Right lobe of liver (tissue), 4 donors: ENCODE data around the gene GRN.
"Not testable (repeated sequence)": the region's sequence is repeated elsewhere in the genome, so short reads cannot be mapped to it uniquely, and the experiment has no call there.

Experiments used
- POLR2A ChIP-seq: fragments of 450-650 bp; IDR thresholded peaks from one replicate; pipeline ENCODE4 v1.6.1; 2017; ENCODE audit warnings: antibody characterized with exemption, mild to moderate bottlenecking
- TF ChIP-seq, protein P1 (sequence below), 4 donors: fragments of 200-600 bp in 3 of 4; fragments of 450-650 bp in 1 of 4; IDR thresholded peaks; one replicate each; pipeline versions ENCODE4 v1.5.1 to v1.8.0; 2016 to 2022; ENCODE audit warnings: antibody characterized with exemption in 4 of 4, mild to moderate bottlenecking in 2 of 4
- donor health status: DM: no; HTN: no; CAD: no.
- donor health status: DM: no; HTN: no; CAD: no.
- donor health status: DM: no; HTN: yes; CAD: no.

DNA sequence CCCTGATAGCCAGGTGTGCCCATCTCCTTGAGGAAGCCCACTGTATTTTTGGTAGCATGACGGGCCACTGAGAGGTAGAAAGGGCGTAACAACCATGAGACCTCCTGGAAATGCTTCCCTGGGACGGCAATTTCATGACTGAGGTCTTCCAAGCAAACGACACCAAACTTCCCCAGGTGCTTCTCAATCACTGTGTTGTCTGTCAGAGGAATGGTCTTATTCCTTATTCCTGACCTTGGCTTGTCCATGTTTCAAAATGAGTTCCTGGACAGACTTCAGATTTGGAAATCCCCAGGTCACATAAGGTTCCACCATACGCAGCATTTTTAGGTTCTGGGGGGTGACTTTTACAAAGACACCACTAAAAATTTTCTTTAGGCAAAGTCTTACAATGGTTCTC, 19.9 kb downstream of the GRN start:
- TF ChIP-seq, protein P1, sequence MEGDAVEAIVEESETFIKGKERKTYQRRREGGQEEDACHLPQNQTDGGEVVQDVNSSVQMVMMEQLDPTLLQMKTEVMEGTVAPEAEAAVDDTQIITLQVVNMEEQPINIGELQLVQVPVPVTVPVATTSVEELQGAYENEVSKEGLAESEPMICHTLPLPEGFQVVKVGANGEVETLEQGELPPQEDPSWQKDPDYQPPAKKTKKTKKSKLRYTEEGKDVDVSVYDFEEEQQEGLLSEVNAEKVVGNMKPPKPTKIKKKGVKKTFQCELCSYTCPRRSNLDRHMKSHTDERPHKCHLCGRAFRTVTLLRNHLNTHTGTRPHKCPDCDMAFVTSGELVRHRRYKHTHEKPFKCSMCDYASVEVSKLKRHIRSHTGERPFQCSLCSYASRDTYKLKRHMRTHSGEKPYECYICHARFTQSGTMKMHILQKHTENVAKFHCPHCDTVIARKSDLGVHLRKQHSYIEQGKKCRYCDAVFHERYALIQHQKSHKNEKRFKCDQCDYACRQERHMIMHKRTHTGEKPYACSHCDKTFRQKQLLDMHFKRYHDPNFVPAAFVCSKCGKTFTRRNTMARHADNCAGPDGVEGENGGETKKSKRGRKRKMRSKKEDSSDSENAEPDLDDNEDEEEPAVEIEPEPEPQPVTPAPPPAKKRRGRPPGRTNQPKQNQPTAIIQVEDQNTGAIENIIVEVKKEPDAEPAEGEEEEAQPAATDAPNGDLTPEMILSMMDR (IDR thresholded peaks at IDR 0.05): not testable (repeated sequence)
- TF ChIP-seq POLR2A: not testable (repeated sequence)
